ENCODE measurements around the gene NHSL1.

DNA sequence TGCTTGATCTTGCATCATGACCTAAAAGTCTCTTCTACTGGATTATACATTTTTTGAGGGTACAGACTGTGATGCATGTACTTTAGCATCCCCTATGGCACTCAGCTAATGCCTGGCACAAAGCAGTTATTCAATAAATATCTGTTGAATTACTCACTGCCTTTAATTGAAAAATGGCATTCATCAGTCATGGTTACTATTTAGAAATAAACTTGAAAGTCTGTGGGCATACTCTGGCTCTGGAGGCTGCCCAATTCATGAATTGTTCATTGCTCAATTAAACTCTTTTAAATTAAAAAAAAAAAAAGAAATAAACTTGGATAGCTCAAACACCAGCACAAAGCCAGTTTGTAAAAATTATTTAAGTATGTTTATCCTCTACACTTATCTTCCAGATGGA is 55.3 kb downstream of the NHSL1 start:
- no peak for TF ChIP-seq POLR2AphosphoS5 (IDR thresholded peaks at IDR 0.05; ENCODE audit: low read depth, low read length)
- TF ChIP-seq SIN3A (IDR thresholded peaks at IDR 0.05; ENCODE audit: borderline replicate concordance, insufficient read depth, low read length), result no peak
- TF ChIP-seq, protein P1, sequence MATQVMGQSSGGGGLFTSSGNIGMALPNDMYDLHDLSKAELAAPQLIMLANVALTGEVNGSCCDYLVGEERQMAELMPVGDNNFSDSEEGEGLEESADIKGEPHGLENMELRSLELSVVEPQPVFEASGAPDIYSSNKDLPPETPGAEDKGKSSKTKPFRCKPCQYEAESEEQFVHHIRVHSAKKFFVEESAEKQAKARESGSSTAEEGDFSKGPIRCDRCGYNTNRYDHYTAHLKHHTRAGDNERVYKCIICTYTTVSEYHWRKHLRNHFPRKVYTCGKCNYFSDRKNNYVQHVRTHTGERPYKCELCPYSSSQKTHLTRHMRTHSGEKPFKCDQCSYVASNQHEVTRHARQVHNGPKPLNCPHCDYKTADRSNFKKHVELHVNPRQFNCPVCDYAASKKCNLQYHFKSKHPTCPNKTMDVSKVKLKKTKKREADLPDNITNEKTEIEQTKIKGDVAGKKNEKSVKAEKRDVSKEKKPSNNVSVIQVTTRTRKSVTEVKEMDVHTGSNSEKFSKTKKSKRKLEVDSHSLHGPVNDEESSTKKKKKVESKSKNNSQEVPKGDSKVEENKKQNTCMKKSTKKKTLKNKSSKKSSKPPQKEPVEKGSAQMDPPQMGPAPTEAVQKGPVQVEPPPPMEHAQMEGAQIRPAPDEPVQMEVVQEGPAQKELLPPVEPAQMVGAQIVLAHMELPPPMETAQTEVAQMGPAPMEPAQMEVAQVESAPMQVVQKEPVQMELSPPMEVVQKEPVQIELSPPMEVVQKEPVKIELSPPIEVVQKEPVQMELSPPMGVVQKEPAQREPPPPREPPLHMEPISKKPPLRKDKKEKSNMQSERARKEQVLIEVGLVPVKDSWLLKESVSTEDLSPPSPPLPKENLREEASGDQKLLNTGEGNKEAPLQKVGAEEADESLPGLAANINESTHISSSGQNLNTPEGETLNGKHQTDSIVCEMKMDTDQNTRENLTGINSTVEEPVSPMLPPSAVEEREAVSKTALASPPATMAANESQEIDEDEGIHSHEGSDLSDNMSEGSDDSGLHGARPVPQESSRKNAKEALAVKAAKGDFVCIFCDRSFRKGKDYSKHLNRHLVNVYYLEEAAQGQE (IDR thresholded peaks at IDR 0.05; ENCODE audit: insufficient read depth in 1 of 2, low read depth in 2 of 2, low read length in 2 of 2), result no peak
